Measurements from ENCODE around the gene NUP37. TPM values are rescaled to one million over a fixed set of nuclear protein-coding genes. Genes with fewer than 3 reads are reported as not detected.

NUP37 gene
- total and polyA plus RNA-seq, 2 of the 8 experiments (the other 6 are each of a cell fraction or from before 2014, with no cell fraction given) = 53.5 to 71.0 TPM

GRCh38 chr12:102067574-102068258, 52.2 kb downstream of the NUP37 start (continued):
- TF ChIP-seq CHD7 (IDR thresholded peaks at IDR 0.05; ENCODE audit: insufficient replicate concordance, low read length) (no peak), RAD21 (IDR thresholded peaks at IDR 0.05 in 1 of 2, conservative IDR thresholded peaks at IDR 0.05 in 1 of 2; ENCODE audit: low read depth in 2 of 2, low read length in 2 of 2) (no peak), TCF12 (IDR thresholded peaks at IDR 0.05; ENCODE audit: low read depth, low read length) (no peak), HDAC2 (IDR thresholded peaks at IDR 0.05; ENCODE audit: borderline replicate concordance in 1 of 2, low read depth in 2 of 2, low read length in 2 of 2) (no peak), TEAD4 (IDR thresholded peaks at IDR 0.05; ENCODE audit: low read depth, low read length) (no peak), SIX5 (IDR thresholded peaks at IDR 0.05; ENCODE audit: low read depth, low read length) (no peak), GABPA (IDR thresholded peaks at IDR 0.05; ENCODE audit: borderline replicate concordance, insufficient read depth, low read length) (no peak), CHD2 (IDR thresholded peaks at IDR 0.05; ENCODE audit: low read length) (no peak), EGR1 (IDR thresholded peaks at IDR 0.05; ENCODE audit: borderline replicate concordance, low read depth, low read length) (no peak), MAX (IDR thresholded peaks at IDR 0.05) (no peak), POLR2A (IDR thresholded peaks at IDR 0.05; ENCODE audit: control extremely low read depth in 1 of 2, low read depth in 2 of 2, low read length in 2 of 2) (no peak)
